Esophagus squamous epithelium (tissue), 5 donors: ENCODE measurements around the gene WWOX. TPM values are rescaled to one million over a fixed set of nuclear protein-coding genes. Genes with fewer than 3 reads are reported as not detected.

ENCODE experiments used
- DNase-seq: peaks from one replicate; lab custom pipeline; 2025; lab: John Stamatoyannopoulos, UW
- H3K27ac ChIP-seq, 4 donors: fragments of 200-600 bp; sonication (generic); one replicate each; pipeline ENCODE4 v1.5.1; 2016 to 2019; ENCODE audit warnings: mild to moderate bottlenecking in 1 of 4
- H3K27me3 ChIP-seq, 4 donors: fragments of 200-600 bp; sonication (generic); 1 replicate in 3 of 4; 2 replicates in 1 of 4; pipeline versions ENCODE4 v1.5.1 to v1.6.0; 2017 to 2021; ENCODE audit warnings: antibody characterized with exemption in 1 of 4
- H3K36me3 ChIP-seq, 3 donors: fragments of 200-600 bp; sonication (generic); one replicate each; pipeline ENCODE4 v1.5.1; 2016 to 2019
- H3K4me1 ChIP-seq, 3 donors: fragments of 200-600 bp; sonication (generic); one replicate each; pipeline ENCODE4 v1.5.1; 2017 to 2019
- H3K4me3 ChIP-seq, 4 donors: fragments of 200-600 bp; sonication (generic); 1 replicate in 3 of 4; 2 replicates in 1 of 4; pipeline ENCODE4 v1.5.1; 2016 to 2019; ENCODE audit warnings: mild to moderate bottlenecking in 2 of 4, moderate library complexity in 1 of 4
- H3K9me3 ChIP-seq, 3 donors: fragments of 200-600 bp; sonication (generic); one replicate each; pipeline ENCODE4 v1.5.1; 2016 to 2019
- CTCF ChIP-seq, 6 experiments: fragments of 450-650 bp in 4 of 6; fragments of 200-600 bp in 2 of 6; sonication (generic) in 2 of 6; IDR thresholded peaks; one replicate each; pipeline ENCODE4 v1.5.1; 2016 to 2019; ENCODE audit warnings: antibody characterized with exemption in 6 of 6, mild to moderate bottlenecking in 4 of 6, moderate library complexity in 4 of 6
- POLR2A ChIP-seq, 4 donors: fragments of 450-650 bp; IDR thresholded peaks; one replicate each; pipeline ENCODE4 v1.6.1; 2017; ENCODE audit warnings: antibody characterized with exemption in 4 of 4, mild to moderate bottlenecking in 4 of 4, moderate library complexity in 3 of 4
- WGBS, 2 donors: methylation state at CpG; one replicate each; pipeline ENCODE4 v1.1.5; 2018; 5-methylcytosine and 5-hydroxymethylcytosine counted together
- intact Hi-C: fragments of 100-400 bp; cut with DNase I; formaldehyde crosslinking; loops from one replicate; pipeline ENCODE4 v1.15.0; 2022
- total RNA-seq, 4 donors: library from RNA; depleted of rRNA; stranded (reverse); fragments of >200 nt; gene quantifications; one replicate each; pipeline ENCODE4 v1.1.0, GENCODE V29; 2016
- donor health status: DM: yes; HTN: yes; CAD: no.

WWOX gene
- total RNA-seq, 4 donors from 2014 or later = 20.9 to 31.1 (median 27.5) TPM

GRCh38 chr16:78537511-78537910, 438.1 kb downstream of the WWOX start:
- TF ChIP-seq POLR2A (IDR thresholded peaks at IDR 0.05) (no peak), CTCF (IDR thresholded peaks at IDR 0.05) (no peak)
- Histone ChIP-seq H3K4me1 (no peaks in the 10 kb centered on the region), H3K9me3 (no peaks in the 10 kb centered on the region), H3K36me3 (no peaks in the 10 kb centered on the region), H3K27ac (no peak overlapping the region), H3K27me3 (no peaks in the 10 kb centered on the region), H3K4me3 (no peak overlapping the region)
- intact Hi-C loops = no loop called here
- WGBS, 2 donors = 92 to 97% methylated on average over 8 to 10 of the region's 10 CpGs
- DNase-seq = no peak

- no peak for TF ChIP-seq POLR2A (IDR thresholded peaks at IDR 0.05)
- no peak for TF ChIP-seq CTCF (IDR thresholded peaks at IDR 0.05)
- no peaks in the 10 kb centered on the region for H3K36me3 ChIP-seq
- H3K27me3 ChIP-seq = no peaks in the 10 kb centered on the region
- H3K27ac ChIP-seq = no peak overlapping the region
- intact Hi-C loops = no loop called here
- H3K4me1 ChIP-seq = no peaks in the 10 kb centered on the region
- H3K4me3 ChIP-seq = no peak overlapping the region
- DNase-seq = no peak
- WGBS, 2 donors = 53 to 56% methylated on average over 9 of the region's 9 CpGs
- no peaks in the 10 kb centered on the region for H3K9me3 ChIP-seq
Observed at GRCh38 chr16:78538292-78538691, 438.8 kb downstream of the WWOX start.

- H3K4me1 ChIP-seq = no peaks in the 10 kb centered on the region
- no peaks in the 10 kb centered on the region for H3K9me3 ChIP-seq
- no peaks in the 10 kb centered on the region for H3K36me3 ChIP-seq
- H3K4me3 ChIP-seq = no peak overlapping the region
- H3K27me3 ChIP-seq = no peaks in the 10 kb centered on the region
- intact Hi-C loops = no loop called here
- 41 to 51% methylated on average over 3 of the region's 3 CpGs for WGBS, 2 donors
- H3K27ac ChIP-seq = no peak overlapping the region
- TF ChIP-seq CTCF (IDR thresholded peaks at IDR 0.05) = no peak
- TF ChIP-seq POLR2A (IDR thresholded peaks at IDR 0.05) = no peak
- no peak for DNase-seq
Observed at GRCh38 chr16:78538919-78539318, 439.5 kb downstream of the WWOX start.

GRCh38 chr16:78542419-78542818, 443.0 kb downstream of the WWOX start:
- TF ChIP-seq CTCF (IDR thresholded peaks at IDR 0.05) (no peak), POLR2A (IDR thresholded peaks at IDR 0.05) (no peak)
- no peak for DNase-seq
- intact Hi-C loops = no loop called here
- Histone ChIP-seq H3K4me3 (no peak overlapping the region), H3K9me3 (no peaks in the 10 kb centered on the region), H3K4me1 (no peaks in the 10 kb centered on the region), H3K27ac (no peak overlapping the region), H3K36me3 (no peaks in the 10 kb centered on the region), H3K27me3 (no peaks in the 10 kb centered on the region)
- 85 to 93% methylated on average over 7 of the region's 7 CpGs for WGBS, 2 donors

GRCh38 chr16:78543023-78543422, 443.6 kb downstream of the WWOX start:
- Histone ChIP-seq H3K36me3 (no peaks in the 10 kb centered on the region), H3K9me3 (no peaks in the 10 kb centered on the region), H3K4me3 (no peak overlapping the region), H3K4me1 (no peaks in the 10 kb centered on the region), H3K27me3 (no peaks in the 10 kb centered on the region), H3K27ac (no peak overlapping the region)
- WGBS, 2 donors = 49 to 52% methylated on average over 4 to 6 of the region's 7 CpGs
- intact Hi-C loops = no loop called here
- no peak for DNase-seq
- no peak for TF ChIP-seq POLR2A (IDR thresholded peaks at IDR 0.05)
- no peak for TF ChIP-seq CTCF (IDR thresholded peaks at IDR 0.05)
